H1 (cell line): ENCODE measurements around the gene DLG1. TPM values are rescaled to one million over a fixed set of nuclear protein-coding genes. Genes with fewer than 3 reads are reported as not detected.

ENCODE experiments used
- CHD7 ChIP-seq: fragments of 300-600 bp; sonication (generic); IDR thresholded peaks from 2 replicates; pipeline ENCODE4 v1.7.1; 2012; ENCODE audit warnings: low read length, moderate library complexity, mild to moderate bottlenecking, inconsistent platforms; ENCODE audit not compliant: insufficient replicate concordance
- POLR2A ChIP-seq, 2 experiments: IDR thresholded peaks; 1 replicate in 1 of 2; 2 replicates in 1 of 2; pipeline ENCODE4 v1.6.1; 2011; ENCODE audit warnings: low read depth in 2 of 2, low read length in 2 of 2, mild to moderate bottlenecking in 2 of 2; ENCODE audit errors: control extremely low read depth in 1 of 2
- polyA plus RNA-seq, 7 experiments: library from polyadenylated mRNA; depleted of rRNA in 3 of 7; stranded (reverse) in 5 of 7; unstranded in 2 of 7; fragments of >200 nt in 5 of 7; fragments of 200-250 nt in 2 of 7; gene quantifications; 1 replicate in 5 of 7; 2 replicates in 1 of 7; 4 replicates in 1 of 7; pipeline versions ENCODE4 v1.2.1 to v1.2.3, GENCODE V29; 2011 to 2013; ENCODE audit warnings: missing spikeins in 2 of 7, mixed read lengths in 2 of 7
- total RNA-seq: library from RNA; stranded (reverse); fragmentation: NEBNext Ultra II Directional; extraction: Animal tissue kit (Norgen Biotek cat#: 25700); gene quantifications from 2 replicates; pipeline ENCODE4 v1.2.1, GENCODE V29; 2021

Gene DLG1
- total and polyA plus RNA-seq, 2 of the 8 experiments (the other 6 are each of a cell fraction or from before 2014, with no cell fraction given) = 13.4 to 78.8 TPM

GRCh38 chr3:197136744-197137143 lies 161.7 kb downstream of the DLG1 start (continued):
- no peak for TF ChIP-seq CHD7
- no peak for TF ChIP-seq POLR2A (IDR thresholded peaks at IDR 0.05; ENCODE audit: control extremely low read depth in 1 of 2, low read depth in 2 of 2, low read length in 2 of 2)
- TF ChIP-seq, all 59 proteins: peak for 0
